Measurements from ENCODE around the gene FADS2.

FADS2 gene

DNA sequence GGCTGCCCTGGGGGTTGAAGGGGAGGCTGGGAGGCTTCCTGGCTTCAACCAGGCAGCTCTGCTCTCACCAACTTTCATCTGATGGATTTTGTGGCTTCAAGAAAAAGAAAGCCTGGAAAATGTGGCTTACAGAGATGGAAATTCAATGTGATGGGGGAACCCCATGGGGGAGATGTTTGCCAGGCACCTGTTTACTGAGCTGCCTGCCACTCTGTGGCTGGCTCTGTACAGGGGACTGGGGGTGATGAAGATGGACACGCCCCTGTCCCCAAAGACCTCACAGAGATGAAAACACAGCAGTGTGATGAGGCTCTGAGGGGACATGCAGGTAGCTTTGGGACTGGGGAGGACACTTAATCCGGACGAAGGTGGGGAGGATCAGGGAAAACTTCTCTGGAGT is 45.8 kb upstream of the FADS2 start:
- DNase-seq (ENCODE audit: low spot score): no peak
- TF ChIP-seq, protein P1, sequence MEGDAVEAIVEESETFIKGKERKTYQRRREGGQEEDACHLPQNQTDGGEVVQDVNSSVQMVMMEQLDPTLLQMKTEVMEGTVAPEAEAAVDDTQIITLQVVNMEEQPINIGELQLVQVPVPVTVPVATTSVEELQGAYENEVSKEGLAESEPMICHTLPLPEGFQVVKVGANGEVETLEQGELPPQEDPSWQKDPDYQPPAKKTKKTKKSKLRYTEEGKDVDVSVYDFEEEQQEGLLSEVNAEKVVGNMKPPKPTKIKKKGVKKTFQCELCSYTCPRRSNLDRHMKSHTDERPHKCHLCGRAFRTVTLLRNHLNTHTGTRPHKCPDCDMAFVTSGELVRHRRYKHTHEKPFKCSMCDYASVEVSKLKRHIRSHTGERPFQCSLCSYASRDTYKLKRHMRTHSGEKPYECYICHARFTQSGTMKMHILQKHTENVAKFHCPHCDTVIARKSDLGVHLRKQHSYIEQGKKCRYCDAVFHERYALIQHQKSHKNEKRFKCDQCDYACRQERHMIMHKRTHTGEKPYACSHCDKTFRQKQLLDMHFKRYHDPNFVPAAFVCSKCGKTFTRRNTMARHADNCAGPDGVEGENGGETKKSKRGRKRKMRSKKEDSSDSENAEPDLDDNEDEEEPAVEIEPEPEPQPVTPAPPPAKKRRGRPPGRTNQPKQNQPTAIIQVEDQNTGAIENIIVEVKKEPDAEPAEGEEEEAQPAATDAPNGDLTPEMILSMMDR (IDR thresholded peaks at IDR 0.05; ENCODE audit: extremely low read depth, missing control alignments): no peak

DNA sequence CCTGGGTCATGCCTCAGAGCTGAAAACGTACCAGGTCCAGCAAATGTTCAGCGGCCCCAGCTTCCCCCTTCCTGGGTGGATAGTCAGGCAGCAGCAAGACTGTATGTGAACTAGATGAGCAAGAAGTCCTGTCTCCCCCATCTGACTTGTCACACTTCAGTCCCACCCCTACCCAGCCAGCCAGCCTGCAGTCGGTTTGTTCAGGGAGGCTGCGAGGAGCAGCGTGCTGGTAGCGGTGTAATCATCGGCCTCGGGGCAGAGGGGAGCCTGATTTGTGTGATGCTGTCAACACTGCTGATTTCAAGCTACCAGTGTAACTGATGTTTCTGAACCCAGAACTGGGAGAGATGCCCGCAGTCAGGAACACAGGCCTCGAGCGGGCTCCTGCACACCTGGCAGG is 45.3 kb upstream of the FADS2 start:
- no peak for DNase-seq (ENCODE audit: low spot score)
- TF ChIP-seq, protein P1 (IDR thresholded peaks at IDR 0.05; ENCODE audit: extremely low read depth, missing control alignments): no peak

DNA sequence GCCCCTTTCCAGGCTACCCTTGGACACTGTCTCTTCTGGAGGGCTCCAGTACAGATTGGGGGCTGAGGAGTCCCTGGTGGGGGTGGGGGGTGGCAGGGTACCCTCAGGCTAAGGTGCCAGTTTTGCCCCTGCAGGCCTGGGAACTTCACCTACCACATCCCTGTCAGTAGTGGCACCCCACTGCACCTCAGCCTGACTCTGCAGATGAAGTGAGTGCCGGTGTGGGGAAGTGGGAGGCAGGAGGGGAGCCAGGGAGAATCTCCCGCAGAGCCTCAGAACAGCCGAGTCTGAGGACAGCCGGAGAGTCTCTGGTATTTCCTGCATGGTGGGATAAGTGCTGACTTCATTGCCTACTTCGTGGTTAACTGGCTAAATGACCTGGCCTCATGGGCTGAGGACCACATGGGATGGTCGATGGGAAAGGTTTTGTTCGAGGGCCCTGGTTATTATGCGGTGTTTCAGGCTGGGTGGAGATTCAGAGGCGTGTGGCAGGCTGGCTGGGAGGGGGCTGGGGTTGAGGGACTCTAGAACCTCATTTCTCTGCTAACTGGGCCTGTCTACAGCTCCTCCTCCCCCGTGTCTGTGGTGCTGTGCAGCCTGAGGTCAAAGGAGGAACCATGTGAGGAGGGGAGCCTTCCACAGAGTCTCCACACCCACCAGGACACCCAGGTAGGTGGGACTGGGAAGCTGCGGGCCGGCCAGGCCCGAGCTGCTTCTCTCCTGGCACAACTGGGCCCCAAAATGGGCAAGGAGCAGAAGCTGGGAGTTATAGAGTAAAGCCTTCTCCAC is 44.2 kb upstream of the FADS2 start:
- DNase-seq (ENCODE audit: low spot score): no peak
- TF ChIP-seq, protein P1 (IDR thresholded peaks at IDR 0.05; ENCODE audit: extremely low read depth, missing control alignments): no peak

DNA sequence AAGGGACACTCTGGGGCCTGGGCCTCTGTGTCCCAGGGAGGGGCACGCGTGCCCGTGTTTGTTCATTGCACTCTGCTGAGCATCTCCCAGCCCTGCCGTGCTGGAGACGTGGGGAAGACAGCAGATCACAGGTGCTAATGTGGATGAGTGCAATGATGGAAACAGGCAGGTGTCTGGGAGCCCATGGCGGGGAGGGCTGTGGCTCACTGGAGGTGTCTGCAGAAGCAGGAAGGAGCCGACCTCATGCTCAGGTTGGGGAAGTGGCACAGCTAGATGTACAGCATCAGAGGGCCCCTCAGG is 43.6 kb upstream of the FADS2 start:
- TF ChIP-seq, protein P1 (IDR thresholded peaks at IDR 0.05; ENCODE audit: extremely low read depth, missing control alignments): no peak
- DNase-seq (ENCODE audit: low spot score): no peak

DNA sequence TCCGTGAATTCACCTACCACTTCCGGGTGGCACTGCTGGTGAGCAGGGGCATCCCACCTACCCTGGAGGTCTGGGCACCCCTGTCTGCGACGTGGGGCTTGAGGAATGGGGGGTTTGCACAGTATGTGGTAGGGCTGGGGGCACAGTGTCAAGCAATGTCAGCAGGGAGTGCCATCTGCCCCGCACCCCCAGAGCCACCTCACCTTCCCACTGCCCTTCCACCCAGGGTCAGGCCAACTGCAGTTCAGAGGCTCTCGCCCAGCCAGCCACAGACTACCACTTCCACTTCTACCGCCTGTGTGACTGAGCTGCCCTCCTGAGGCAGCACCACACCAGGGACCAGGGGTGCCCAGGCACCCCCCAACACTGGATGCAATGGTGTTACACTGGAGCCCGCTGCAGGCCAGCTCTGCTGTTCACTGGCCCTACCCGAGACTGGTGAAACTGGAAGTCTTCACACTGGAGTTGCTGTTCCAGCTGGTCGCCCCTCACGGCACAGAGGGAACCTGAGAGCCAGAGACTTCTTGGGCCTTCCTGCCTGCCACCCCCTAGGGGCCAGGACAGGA is 42.2 kb upstream of the FADS2 start:
- DNase-seq (ENCODE audit: low spot score): no peak
- TF ChIP-seq, protein P1 (IDR thresholded peaks at IDR 0.05; ENCODE audit: extremely low read depth, missing control alignments): no peak

DNA sequence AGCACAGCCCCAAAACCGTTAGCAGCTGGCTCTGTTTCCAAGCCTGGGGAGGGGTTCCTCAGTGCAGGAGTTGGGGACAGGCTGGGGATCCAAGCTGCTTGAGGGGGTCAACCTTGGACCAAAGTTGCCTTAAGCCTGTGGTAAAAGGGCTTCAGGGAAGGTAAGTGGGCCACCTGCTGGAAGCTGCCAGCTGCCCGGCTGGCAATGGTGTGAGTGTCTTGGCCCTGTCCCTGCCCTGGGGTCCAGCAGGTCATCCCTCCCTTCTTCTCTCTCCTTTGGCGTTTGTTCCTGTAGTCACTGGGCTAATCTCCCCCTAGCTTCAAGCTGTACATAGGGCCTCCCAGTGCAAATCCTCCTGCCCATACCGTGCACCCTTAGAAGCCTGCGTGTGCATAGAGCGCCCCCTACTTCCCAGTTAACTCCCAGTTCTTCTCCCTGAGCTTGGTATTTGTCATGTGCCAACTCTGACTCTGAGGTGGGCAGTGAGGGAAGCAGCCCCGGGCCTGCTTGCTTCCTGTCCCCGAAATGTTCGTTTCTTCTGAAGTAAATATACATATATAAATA is 40.1 kb upstream of the FADS2 start:
- TF ChIP-seq, protein P1 (IDR thresholded peaks at IDR 0.05; ENCODE audit: extremely low read depth, missing control alignments): no peak
- no peak for DNase-seq (ENCODE audit: low spot score)

DNA sequence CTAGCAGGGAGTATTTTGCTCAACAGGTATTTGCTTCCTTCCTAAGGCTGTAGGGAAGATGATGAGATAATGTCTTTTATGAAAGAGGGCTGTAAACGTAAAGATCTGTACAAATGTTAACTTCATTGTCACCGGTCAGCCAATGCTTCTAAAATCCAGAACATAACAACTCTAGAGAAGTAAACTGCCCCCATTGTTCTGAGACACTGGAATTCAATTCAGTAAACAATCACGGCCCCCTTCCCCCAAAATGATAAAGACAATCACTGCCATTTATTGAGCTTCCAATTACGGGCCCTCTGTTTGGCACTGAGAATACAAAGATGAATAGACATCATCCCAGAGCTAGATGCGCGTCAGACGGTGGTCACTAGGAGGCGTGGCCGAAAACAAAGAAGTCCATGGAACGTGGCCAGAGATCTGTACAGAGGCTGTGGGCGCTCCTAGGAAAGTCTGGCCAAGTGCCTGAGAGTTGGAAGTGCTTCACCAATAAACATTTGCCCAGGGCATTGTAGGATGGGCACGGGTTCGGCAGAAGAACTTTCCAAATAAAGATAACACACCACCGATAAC is 36.3 kb upstream of the FADS2 start:
- no peak for DNase-seq (ENCODE audit: low spot score)
- TF ChIP-seq, protein P1 (IDR thresholded peaks at IDR 0.05; ENCODE audit: extremely low read depth, missing control alignments): no peak

Data from GM20000 (cell line).